Neural cell (in vitro differentiated cells): Measurements from ENCODE around the gene MFF. TPM values are rescaled to one million over a fixed set of nuclear protein-coding genes. Genes with fewer than 3 reads are reported as not detected.

Experiments used
- H2AFZ ChIP-seq: fragments of 200-600, 300-800 bp; sonication (generic), shearing (Covaris generic); 2 replicates; pipeline ENCODE4 v1.6.0; 2014; ENCODE audit warnings: low read depth, mild to moderate bottlenecking, antibody characterized with exemption, low read length, moderate library complexity
- H3F3A ChIP-seq: fragments of 200-600 bp; shearing (Covaris generic); 2 replicates; pipeline ENCODE4 v1.6.1; 2016; ENCODE audit warnings: mild to moderate bottlenecking, moderate library complexity, mixed read lengths, antibody characterized with exemption, low read length; ENCODE audit not compliant: insufficient read depth, poor library complexity, severe bottlenecking
- H3K27ac ChIP-seq: fragments of 200-600, 300-800 bp; sonication (generic), shearing (Covaris generic); 2 replicates; pipeline ENCODE4 v1.5.1; 2014; ENCODE audit warnings: mild to moderate bottlenecking, low read length, moderate library complexity
- H3K27me3 ChIP-seq: fragments of 300-800, 200-600 bp; sonication (generic), shearing (Covaris generic); 2 replicates; pipeline ENCODE4 v1.6.0; 2014; ENCODE audit warnings: mild to moderate bottlenecking, low read depth, low read length, moderate library complexity; ENCODE audit not compliant: insufficient read depth
- H3K36me3 ChIP-seq: fragments of 300-800, 200-600 bp; sonication (generic), shearing (Covaris generic); 2 replicates; pipeline ENCODE4 v1.5.1; 2014; ENCODE audit warnings: mild to moderate bottlenecking, antibody characterized with exemption, low read length, moderate library complexity; ENCODE audit not compliant: insufficient read depth
- H3K4me2 ChIP-seq: fragments of 300-800, 200-600 bp; sonication (generic), shearing (Covaris generic); 2 replicates; pipeline ENCODE4 v1.6.0; 2014; ENCODE audit warnings: mild to moderate bottlenecking, low read length
- H3K4me3 ChIP-seq: fragments of 300-800, 200-600 bp; sonication (generic), shearing (Covaris generic); 2 replicates; pipeline ENCODE4 v1.5.1; 2014; ENCODE audit warnings: mild to moderate bottlenecking, low read length, moderate library complexity
- H3K79me2 ChIP-seq: fragments of 200-600 bp; shearing (Covaris generic); replicated peaks from 2 replicates; pipeline ENCODE4 v1.6.0; 2014; ENCODE audit warnings: mild to moderate bottlenecking, low read length, moderate library complexity; ENCODE audit not compliant: insufficient read depth
- H3K9ac ChIP-seq: fragments of 300-800, 200-600 bp; sonication (generic), shearing (Covaris generic); 2 replicates; pipeline ENCODE4 v1.6.1; 2016; ENCODE audit warnings: mild to moderate bottlenecking, low read length, mixed read lengths
- H3K9me2 ChIP-seq: fragments of 200-600 bp; shearing (Covaris generic); 2 replicates; pipeline ENCODE4 v1.6.1; 2016; ENCODE audit warnings: mild to moderate bottlenecking, low read length, mixed read lengths; ENCODE audit not compliant: insufficient read depth
- H3K9me3 ChIP-seq: fragments of 200-600, 300-800 bp; sonication (generic), shearing (Covaris generic); 2 replicates; pipeline ENCODE4 v1.6.1; 2016; ENCODE audit warnings: mild to moderate bottlenecking, mixed run types, low read length, moderate library complexity, mixed read lengths
- H4K20me1 ChIP-seq: fragments of 200-600 bp; shearing (Covaris generic); 2 replicates; pipeline ENCODE4 v1.6.1; 2016; ENCODE audit warnings: mild to moderate bottlenecking, mixed run types; ENCODE audit not compliant: insufficient read depth
- CTCF ChIP-seq: fragments of 450-650 bp; IDR thresholded peaks from 2 replicates; pipeline ENCODE4 v1.5.1; 2014; ENCODE audit warnings: antibody characterized with exemption, mild to moderate bottlenecking, moderate library complexity; ENCODE audit not compliant: poor library complexity, severe bottlenecking
- EP300 ChIP-seq: fragments of 450-650 bp; conservative IDR thresholded peaks from 2 replicates; pipeline ENCODE4 v1.6.1; 2014; ENCODE audit warnings: antibody characterized with exemption, mild to moderate bottlenecking, moderate library complexity; ENCODE audit not compliant: poor library complexity, severe bottlenecking
- EZH2 ChIP-seq: fragments of 200-600, 300-800 bp; shearing (Covaris generic), sonication (generic); IDR thresholded peaks from 2 replicates; pipeline ENCODE4 v1.6.1; 2014; ENCODE audit warnings: antibody characterized with exemption, low read length, borderline replicate concordance, mild to moderate bottlenecking; ENCODE audit not compliant: insufficient read depth, poor library complexity, severe bottlenecking
- MXI1 ChIP-seq: fragments of 450-650 bp; conservative IDR thresholded peaks from 2 replicates; pipeline ENCODE4 v1.6.1; 2014; ENCODE audit warnings: antibody characterized with exemption, mild to moderate bottlenecking; ENCODE audit not compliant: poor library complexity, severe bottlenecking
- POLR2AphosphoS5 ChIP-seq: IDR thresholded peaks from 2 replicates; pipeline ENCODE4 v1.6.1; 2012
- RAD21 ChIP-seq: fragments of 450-650 bp; conservative IDR thresholded peaks from 2 replicates; pipeline ENCODE4 v1.6.1; 2014; ENCODE audit warnings: antibody characterized with exemption, mild to moderate bottlenecking, moderate library complexity
- SMC3 ChIP-seq: fragments of 450-650 bp; conservative IDR thresholded peaks from 2 replicates; pipeline ENCODE4 v1.6.1; 2014; ENCODE audit warnings: antibody characterized with exemption, mild to moderate bottlenecking, moderate library complexity; ENCODE audit not compliant: poor library complexity
- TAF1 ChIP-seq: IDR thresholded peaks from 2 replicates; pipeline ENCODE4 v1.6.1; 2012; ENCODE audit warnings: low read depth
- polyA plus RNA-seq: library from polyadenylated mRNA; depleted of rRNA; stranded (reverse); fragments of >200 nt; gene quantifications from 2 replicates; pipeline ENCODE4 v1.2.3, GENCODE V29; 2014
- TF ChIP-seq, protein P1 (sequence below): IDR thresholded peaks from 2 replicates; pipeline ENCODE4 v1.6.1; 2012; ENCODE audit warnings: borderline replicate concordance

MFF gene
- polyA plus RNA-seq, 1 donor from 2014 or later = 192 TPM

GRCh38 chr2:227296671-227297405 is 28.2 kb upstream of the MFF start:
- no peaks in the 10 kb centered on the region for H3K36me3 ChIP-seq
- no peak overlapping the region for H3K27ac ChIP-seq
- H3K27me3 ChIP-seq = no peaks in the 10 kb centered on the region
- no peaks in the 10 kb centered on the region for H3K9me3 ChIP-seq
- H3K9me2 ChIP-seq = no peaks in the 10 kb centered on the region
- H3K79me2 ChIP-seq = no peaks in the 10 kb centered on the region
- no peak for TF ChIP-seq EP300
- no peak for TF ChIP-seq SMC3
- TF ChIP-seq, protein P1, sequence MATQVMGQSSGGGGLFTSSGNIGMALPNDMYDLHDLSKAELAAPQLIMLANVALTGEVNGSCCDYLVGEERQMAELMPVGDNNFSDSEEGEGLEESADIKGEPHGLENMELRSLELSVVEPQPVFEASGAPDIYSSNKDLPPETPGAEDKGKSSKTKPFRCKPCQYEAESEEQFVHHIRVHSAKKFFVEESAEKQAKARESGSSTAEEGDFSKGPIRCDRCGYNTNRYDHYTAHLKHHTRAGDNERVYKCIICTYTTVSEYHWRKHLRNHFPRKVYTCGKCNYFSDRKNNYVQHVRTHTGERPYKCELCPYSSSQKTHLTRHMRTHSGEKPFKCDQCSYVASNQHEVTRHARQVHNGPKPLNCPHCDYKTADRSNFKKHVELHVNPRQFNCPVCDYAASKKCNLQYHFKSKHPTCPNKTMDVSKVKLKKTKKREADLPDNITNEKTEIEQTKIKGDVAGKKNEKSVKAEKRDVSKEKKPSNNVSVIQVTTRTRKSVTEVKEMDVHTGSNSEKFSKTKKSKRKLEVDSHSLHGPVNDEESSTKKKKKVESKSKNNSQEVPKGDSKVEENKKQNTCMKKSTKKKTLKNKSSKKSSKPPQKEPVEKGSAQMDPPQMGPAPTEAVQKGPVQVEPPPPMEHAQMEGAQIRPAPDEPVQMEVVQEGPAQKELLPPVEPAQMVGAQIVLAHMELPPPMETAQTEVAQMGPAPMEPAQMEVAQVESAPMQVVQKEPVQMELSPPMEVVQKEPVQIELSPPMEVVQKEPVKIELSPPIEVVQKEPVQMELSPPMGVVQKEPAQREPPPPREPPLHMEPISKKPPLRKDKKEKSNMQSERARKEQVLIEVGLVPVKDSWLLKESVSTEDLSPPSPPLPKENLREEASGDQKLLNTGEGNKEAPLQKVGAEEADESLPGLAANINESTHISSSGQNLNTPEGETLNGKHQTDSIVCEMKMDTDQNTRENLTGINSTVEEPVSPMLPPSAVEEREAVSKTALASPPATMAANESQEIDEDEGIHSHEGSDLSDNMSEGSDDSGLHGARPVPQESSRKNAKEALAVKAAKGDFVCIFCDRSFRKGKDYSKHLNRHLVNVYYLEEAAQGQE = no peak
- no peak for TF ChIP-seq POLR2AphosphoS5
- TF ChIP-seq MXI1 = no peak
- H3K9ac ChIP-seq = no peak overlapping the region
- no peak overlapping the region for H2AFZ ChIP-seq
- H4K20me1 ChIP-seq = no peaks in the 10 kb centered on the region
- H3K4me2 ChIP-seq = no peak overlapping the region
- H3F3A ChIP-seq = no peaks in the 10 kb centered on the region
- no peak overlapping the region for H3K4me3 ChIP-seq

DNA sequence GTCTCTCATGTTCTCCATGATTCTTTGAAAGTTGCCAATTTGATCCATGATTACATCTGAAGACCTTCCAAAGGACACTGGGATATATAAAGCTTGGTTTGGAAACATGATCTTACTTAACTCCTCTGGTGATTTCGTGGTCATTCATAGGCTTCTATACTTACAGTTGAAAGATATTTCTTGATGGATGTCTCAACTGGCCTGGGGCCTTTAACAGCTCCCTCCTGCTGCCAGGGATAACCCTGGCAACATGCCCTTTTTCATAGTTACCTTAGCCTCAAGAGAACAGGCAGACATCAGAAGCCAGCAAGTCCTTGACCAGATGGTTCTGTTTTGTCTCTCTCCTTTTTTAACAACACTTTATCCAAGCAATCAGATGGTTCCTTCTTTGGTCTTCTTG is 23.5 kb upstream of the MFF start:
- H4K20me1 ChIP-seq = no peaks in the 10 kb centered on the region
- TF ChIP-seq SMC3 = no peak
- no peak for TF ChIP-seq RAD21
- TF ChIP-seq EP300 = no peak
- H3K36me3 ChIP-seq = no peaks in the 10 kb centered on the region
- no peaks in the 10 kb centered on the region for H3K27me3 ChIP-seq
- H3K79me2 ChIP-seq = no peaks in the 10 kb centered on the region
- no peak overlapping the region for H2AFZ ChIP-seq
- H3F3A ChIP-seq = no peaks in the 10 kb centered on the region
- no peaks in the 10 kb centered on the region for H3K9me2 ChIP-seq
- H3K4me2 ChIP-seq = no peak overlapping the region
- no peak overlapping the region for H3K27ac ChIP-seq
- no peaks in the 10 kb centered on the region for H3K9me3 ChIP-seq
- H3K4me3 ChIP-seq = no peak overlapping the region
- H3K9ac ChIP-seq = no peak overlapping the region

- H3K27me3 ChIP-seq = no peaks in the 10 kb centered on the region
- no peaks in the 10 kb centered on the region for H3K79me2 ChIP-seq
- TF ChIP-seq EZH2 (no peak), EP300 (no peak), SMC3 (no peak), CTCF (no peak), RAD21 (no peak), POLR2AphosphoS5 (no peak), MXI1 (no peak), TAF1 (no peak)
- TF ChIP-seq, protein P1 = no peak
- H3F3A ChIP-seq = no peaks in the 10 kb centered on the region
- no peaks in the 10 kb centered on the region for H3K36me3 ChIP-seq
- H3K9me2 ChIP-seq = no peaks in the 10 kb centered on the region
- no peak overlapping the region for H3K4me2 ChIP-seq
- H4K20me1 ChIP-seq = no peaks in the 10 kb centered on the region
- no peak overlapping the region for H2AFZ ChIP-seq
- no peak overlapping the region for H3K27ac ChIP-seq
- no peak overlapping the region for H3K9ac ChIP-seq
- H3K4me3 ChIP-seq = no peak overlapping the region
- H3K9me3 ChIP-seq = no peaks in the 10 kb centered on the region
These were observed 16.3 kb upstream of the MFF start for GRCh38 chr2:227308784-227309183.
